ENCODE results near the gene STK38L.

DNA sequence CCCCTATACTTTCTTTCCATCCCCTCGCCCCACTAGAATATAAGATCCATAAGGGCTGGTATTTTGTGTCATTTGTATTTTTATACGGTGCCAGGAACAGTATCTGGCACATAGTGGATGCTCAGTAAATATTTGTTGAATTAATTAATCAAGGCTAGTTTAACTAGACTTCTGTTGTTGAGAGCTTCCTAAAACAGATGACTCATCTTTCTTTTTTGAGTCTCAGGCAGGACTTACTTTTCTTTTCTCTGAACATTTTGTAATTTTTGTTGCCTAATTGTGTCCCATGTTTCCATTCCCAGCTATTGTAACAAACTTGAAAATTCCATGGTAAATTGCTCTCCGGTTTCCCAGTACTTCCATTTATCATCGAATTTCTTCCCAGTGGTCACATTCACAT lies 16.7 kb downstream of the STK38L start:
- TF ChIP-seq, protein P1, sequence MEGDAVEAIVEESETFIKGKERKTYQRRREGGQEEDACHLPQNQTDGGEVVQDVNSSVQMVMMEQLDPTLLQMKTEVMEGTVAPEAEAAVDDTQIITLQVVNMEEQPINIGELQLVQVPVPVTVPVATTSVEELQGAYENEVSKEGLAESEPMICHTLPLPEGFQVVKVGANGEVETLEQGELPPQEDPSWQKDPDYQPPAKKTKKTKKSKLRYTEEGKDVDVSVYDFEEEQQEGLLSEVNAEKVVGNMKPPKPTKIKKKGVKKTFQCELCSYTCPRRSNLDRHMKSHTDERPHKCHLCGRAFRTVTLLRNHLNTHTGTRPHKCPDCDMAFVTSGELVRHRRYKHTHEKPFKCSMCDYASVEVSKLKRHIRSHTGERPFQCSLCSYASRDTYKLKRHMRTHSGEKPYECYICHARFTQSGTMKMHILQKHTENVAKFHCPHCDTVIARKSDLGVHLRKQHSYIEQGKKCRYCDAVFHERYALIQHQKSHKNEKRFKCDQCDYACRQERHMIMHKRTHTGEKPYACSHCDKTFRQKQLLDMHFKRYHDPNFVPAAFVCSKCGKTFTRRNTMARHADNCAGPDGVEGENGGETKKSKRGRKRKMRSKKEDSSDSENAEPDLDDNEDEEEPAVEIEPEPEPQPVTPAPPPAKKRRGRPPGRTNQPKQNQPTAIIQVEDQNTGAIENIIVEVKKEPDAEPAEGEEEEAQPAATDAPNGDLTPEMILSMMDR (optimal IDR thresholded peaks at IDR 0.05 in 1 of 3, IDR thresholded peaks at IDR 0.05 in 1 of 3, conservative IDR thresholded peaks at IDR 0.05 in 1 of 3; ENCODE audit: extremely low read depth in 1 of 3, insufficient read depth in 2 of 3, low read length in 3 of 3) = no peak
- no peak for TF ChIP-seq EZH2 (IDR thresholded peaks at IDR 0.05; ENCODE audit: low read length)
